Measurements from ENCODE around the gene ISLR.

The ISLR gene

DNA sequence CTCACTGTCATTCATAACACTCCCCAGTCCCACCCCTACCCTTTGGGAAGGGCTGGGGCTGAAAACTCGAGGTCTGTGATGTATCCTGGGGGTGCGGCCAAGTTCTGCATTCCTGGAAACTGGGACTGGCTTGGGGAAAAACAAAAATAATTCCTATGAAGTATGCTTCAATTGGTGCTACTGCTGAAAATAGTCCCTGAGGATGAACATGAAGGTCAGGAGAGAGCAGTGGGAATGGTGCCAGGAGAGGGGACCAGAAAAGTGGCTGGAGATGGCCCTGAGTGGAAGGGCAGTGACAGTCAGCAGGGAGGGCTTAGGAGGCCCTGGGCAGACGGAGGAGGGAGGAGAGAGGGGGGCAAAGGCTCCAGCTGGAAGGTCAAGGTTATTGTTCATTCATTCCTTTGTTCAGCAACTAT, 4.8 kb upstream of the ISLR start:
- no peak for DNase-seq (ENCODE audit: low read depth, low spot score)
- no peak overlapping the region for H3K4me3 ChIP-seq (ENCODE audit: low read length)

DNA sequence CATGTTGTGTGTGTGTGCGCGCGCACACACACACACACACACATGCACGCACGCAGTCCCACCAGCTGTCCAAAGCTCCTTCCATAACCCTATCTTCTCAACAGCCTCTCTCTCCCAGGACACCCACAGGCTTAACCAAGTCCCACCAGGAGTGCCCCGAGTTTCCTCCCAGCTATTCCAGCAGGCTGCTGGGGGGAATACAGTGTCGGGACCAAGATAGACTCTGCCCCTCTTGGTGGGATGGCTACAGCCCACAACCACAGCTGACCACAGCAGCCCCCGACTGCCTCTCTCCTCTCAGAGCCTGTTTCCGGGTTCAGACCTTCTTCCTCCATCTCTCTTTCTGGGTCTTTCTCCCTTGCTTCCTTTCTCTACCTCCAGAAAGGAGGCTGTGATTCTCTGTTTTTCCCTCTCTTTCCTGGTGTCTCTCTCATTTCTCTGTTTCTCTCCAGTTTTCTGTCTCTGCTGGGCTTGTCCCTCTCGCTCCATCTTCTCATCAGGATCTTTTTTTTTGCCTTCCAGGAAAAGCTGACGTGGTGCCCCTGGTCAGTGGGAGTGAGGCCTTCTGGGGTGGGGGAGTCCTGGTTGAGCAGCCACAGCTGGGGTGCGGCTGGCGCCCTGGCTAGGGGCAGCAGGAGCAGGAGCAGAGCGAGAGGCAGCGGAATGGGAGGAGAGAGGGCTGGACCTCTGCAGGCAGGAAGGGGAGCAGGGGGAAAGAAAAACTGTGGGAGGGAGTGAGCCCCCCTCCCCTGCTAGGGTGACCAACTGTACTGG, 3.3 kb upstream of the ISLR start:
- DNase-seq (ENCODE audit: low read depth, low spot score), result no peak
- no peak overlapping the region for H3K4me3 ChIP-seq (ENCODE audit: low read length)

DNA sequence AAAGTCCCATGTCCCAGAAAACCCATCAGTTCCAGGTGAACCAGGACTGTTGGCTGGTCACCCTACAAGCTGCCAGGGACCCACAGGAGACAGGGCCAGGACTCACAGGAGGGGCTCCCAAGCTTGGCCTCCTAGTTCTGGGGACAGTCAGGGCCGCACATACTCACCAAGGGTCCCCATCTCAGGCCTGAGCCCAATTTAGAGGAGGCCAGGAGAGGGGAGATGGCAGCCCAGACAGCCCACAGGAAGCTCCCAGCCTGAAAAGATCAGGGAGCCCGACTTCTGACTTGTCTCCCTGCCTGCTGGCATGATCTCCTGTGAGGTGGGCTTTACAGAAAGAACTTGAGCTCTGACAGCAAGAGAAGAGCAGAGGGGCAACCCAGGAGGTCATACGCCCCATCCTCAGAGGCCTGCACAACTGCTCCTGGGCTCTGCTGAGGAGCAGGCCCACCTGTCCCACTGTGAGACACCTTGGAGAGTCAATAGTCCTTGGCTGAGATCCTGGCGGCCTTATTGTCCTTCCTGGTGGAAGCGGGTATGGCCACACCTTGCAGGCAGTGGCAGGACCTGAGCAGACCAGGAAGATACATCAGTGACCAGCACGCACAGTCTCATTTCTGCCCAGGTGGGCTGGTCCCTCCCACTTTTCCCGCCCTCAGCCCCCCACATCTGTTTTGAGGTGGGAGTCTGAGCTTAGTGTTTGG, 2.5 kb upstream of the ISLR start:
- DNase-seq (ENCODE audit: low read depth, low spot score), result no peak
- no peak overlapping the region for H3K4me3 ChIP-seq (ENCODE audit: low read length)

DNA sequence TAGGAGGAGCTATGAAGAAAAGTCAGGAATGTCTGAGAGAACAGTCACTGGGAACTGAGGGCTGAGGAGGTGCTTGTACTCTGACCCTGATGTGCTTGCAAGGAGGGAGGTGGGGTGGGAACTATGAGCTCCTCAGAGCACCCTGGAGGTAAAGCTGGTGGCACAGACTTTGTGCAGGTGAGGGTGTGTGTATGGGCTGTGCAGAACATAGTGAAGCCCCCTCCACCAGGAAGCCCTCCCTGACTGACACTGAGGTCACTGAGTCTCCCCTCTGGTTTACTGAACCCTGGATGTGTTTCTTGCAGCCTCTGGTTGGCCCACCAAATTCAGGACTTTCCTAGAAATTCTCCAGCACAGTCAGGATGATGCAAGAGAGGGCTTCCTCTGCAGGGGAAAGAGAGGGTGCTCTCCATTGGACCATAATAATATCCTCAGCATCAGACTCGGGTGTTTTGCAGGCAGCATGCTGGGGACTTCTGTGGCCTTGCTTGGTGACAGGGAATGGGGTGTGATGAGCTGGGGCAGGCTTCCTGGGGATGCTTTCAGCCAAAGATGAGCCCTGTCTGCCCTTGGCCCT, 1.5 kb upstream of the ISLR start:
- no peak for DNase-seq (ENCODE audit: low read depth, low spot score)
- H3K4me3 ChIP-seq (ENCODE audit: low read length), result no peak overlapping the region

DNA sequence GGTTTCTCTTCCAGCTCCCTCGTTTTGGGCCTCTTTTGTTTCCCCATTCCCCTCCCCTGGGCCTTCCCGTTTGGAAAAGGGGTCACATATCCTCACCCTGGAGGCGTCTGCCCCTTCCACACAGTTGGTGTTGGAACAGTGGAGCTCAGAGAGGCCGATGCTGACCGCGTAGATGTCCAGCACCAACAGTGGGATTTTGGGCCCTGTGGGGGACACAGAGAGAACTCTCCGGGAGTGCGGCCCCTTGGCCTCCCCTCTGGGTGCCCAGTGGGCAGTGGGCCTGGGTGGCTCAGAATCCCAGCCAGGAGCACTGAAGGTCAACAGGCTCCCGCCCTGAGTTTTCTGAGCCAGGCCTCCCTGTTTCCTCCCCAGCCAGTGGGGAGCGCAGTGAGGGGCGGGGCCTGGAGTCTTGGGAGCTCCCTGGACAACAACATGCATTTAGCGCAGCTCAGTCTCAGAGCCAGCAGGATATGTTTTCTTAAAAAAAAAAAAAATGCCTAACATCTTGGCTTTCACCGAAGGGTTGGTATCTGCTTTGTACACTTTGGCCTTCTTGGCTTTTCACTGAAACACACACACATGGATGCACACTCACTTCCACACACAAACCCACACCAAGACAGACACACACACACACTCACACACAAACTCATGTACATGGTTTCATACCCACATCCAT, 670 bp upstream of the ISLR start:
- H3K4me3 ChIP-seq (ENCODE audit: low read length), result no peak overlapping the region
- DNase-seq (ENCODE audit: low read depth, low spot score), result no peak

DNA sequence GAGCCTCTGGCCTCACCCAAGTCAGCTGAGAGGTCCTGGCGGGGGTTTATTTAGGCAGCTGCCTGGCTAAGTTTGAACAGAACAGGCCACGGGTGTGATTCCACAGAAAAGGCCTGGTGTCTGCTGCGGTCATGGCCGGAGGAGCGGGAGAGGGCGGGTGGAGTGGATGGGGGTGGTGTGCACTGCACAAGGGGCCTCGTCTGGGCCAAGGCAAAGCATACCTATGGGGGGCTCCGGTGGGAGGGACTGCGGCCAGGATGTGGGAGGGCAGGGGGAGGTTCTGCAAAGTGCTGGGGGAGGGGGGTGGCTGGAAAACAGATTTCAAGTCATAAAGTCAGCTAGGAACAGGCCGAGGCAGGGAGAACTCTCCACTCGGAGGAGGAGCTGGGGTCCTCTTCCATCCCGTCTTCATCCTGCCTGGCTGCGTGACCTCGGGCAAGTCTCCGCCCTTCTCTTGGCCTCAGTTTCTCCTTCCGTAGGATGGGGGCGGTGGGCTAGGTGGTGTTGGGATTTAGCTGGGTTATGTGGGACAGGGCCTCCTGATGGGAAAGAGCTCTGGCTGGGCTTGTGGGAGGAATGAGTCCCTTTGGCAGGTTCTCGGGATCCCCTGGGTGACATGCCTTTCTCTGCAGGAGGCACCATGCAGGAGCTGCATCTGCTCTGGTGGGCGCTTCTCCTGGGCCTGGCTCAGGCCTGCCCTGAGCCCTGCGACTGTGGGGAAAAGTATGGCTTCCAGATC, 878 bp downstream of the ISLR start:
- no peak for DNase-seq (ENCODE audit: low read depth, low spot score)
- no peak overlapping the region for H3K4me3 ChIP-seq (ENCODE audit: low read length)

DNA sequence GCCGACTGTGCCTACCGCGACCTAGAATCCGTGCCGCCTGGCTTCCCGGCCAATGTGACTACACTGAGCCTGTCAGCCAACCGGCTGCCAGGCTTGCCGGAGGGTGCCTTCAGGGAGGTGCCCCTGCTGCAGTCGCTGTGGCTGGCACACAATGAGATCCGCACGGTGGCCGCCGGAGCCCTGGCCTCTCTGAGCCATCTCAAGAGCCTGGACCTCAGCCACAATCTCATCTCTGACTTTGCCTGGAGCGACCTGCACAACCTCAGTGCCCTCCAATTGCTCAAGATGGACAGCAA, 1.4 kb downstream of the ISLR start:
- DNase-seq (ENCODE audit: low read depth, low spot score), result no peak
- H3K4me3 ChIP-seq (ENCODE audit: low read length), result no peak overlapping the region

DNA sequence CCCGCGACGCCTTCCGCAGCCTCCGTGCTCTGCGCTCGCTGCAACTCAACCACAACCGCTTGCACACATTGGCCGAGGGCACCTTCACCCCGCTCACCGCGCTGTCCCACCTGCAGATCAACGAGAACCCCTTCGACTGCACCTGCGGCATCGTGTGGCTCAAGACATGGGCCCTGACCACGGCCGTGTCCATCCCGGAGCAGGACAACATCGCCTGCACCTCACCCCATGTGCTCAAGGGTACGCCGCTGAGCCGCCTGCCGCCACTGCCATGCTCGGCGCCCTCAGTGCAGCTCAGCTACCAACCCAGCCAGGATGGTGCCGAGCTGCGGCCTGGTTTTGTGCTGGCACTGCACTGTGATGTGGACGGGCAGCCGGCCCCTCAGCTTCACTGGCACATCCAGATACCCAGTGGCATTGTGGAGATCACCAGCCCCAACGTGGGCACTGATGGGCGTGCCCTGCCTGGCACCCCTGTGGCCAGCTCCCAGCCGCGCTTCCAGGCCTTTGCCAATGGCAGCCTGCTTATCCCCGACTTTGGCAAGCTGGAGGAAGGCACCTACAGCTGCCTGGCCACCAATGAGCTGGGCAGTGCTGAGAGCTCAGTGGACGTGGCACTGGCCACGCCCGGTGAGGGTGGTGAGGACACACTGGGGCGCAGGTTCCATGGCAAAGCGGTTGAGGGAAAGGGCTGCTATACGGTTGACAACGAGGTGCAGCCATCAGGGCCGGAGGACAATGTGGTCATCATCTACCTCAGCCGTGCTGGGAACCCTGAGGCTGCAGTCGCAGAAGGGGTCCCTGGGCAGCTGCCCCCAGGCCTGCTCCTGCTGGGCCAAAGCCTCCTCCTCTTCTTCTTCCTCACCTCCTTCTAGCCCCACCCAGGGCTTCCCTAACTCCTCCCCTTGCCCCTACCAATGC, 2.0 kb downstream of the ISLR start:
- no peak for DNase-seq (ENCODE audit: low read depth, low spot score)
- H3K4me3 ChIP-seq (ENCODE audit: low read length), result no peak overlapping the region

DNA sequence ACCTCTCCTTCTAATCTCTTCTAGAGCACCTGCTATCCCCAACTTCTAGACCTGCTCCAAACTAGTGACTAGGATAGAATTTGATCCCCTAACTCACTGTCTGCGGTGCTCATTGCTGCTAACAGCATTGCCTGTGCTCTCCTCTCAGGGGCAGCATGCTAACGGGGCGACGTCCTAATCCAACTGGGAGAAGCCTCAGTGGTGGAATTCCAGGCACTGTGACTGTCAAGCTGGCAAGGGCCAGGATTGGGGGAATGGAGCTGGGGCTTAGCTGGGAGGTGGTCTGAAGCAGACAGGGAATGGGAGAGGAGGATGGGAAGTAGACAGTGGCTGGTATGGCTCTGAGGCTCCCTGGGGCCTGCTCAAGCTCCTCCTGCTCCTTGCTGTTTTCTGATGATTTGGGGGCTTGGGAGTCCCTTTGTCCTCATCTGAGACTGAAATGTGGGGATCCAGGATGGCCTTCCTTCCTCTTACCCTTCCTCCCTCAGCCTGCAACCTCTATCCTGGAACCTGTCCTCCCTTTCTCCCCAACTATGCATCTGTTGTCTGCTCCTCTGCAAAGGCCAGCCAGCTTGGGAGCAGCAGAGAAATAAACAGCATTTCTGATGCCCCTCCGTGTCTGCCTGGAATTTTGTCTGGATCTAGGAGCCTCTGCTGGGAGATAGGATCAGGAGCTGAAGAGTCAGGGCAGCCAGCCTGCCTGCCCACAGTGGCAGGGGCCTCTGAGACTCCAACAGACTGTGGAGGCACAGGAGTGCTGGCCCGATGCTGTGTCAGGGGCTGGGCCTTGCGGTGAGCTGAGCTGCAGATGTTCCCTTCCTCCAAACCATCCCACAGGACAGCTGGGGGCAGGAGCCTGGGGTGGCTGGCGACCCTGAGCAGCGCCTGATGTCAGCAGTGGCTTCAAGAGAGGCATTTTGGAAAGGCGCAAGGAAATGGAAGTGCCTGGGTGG, 3.0 kb downstream of the ISLR start:
- no peak for DNase-seq (ENCODE audit: low read depth, low spot score)
- H3K4me3 ChIP-seq (ENCODE audit: low read length), result no peak overlapping the region

DNA sequence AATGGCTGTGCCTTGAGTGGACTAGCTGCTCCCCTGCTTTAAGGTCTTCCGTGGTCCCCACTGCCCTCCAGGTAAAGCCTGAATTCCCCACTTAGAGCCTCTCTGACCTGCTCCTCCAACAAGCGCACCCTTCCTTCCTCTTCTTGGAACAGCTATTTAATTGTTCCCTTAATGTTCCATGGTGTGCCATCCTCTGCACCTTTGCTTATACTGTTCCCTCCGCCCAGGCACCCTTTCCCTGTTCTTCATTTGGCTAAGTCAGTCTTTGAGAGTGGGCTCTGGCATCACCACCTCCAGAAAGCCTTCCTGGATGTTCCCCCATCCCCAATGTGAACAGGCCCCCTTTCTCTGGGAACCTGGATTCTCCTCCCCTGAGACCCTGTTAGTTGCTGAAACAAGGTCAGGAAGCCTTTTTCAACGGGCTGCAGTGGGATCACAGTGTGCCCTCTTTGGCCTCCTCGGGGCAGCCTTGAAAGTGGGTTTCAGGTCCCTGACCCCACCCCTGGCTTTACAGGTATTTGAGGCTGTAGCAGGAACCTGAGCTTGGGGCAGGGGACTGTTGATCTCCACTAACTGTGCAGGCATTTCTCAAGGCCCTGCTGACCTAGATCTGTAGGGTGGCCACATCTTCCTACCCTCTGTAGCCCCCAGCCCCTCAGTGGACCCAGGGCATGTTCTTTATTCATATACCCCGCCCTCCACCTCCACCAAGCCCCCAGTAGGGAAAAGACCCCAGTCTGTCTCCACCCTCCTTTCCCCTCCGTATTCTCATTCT, 5.0 kb downstream of the ISLR start:
- no peak overlapping the region for H3K4me3 ChIP-seq (ENCODE audit: low read length)
- no peak for DNase-seq (ENCODE audit: low read depth, low spot score)

DNA sequence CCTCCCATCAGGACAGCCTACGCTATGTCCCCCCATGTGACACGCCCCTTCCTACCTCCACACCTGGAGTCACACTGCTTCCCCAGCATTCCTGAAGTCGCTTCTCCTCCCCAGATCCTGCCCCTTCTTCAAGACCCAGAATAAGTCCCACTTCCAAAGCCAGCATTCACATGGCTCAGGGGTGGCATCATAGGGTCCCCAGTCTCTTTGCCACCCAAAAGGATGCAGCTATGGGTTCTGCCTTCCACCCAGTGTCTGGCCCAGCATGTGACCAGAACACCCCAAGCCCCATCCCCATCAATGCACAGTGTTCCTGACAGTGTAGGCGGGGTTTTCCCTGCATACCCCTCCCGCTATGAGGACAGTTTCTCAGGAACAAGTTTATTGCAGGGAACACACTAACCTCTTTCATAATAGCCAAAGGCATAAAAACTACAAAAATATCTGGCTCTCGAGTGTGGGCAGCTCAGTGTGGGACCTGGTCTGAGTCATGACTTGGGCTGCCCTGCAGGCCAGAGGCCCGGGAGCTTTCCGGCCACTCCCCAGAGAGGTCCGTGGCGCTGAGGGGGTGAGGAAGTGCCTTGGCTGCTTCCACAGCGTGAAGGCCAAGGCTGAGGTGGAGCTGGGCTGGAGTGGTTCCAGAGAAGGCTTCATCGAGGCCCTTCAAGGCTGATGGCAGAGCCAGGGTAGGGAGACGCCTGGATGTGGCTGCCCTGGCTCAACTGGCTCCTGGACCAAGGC, 5.8 kb downstream of the ISLR start:
- DNase-seq (ENCODE audit: low read depth, low spot score), result no peak
- H3K4me3 ChIP-seq (ENCODE audit: low read length), result no peak overlapping the region

DNA sequence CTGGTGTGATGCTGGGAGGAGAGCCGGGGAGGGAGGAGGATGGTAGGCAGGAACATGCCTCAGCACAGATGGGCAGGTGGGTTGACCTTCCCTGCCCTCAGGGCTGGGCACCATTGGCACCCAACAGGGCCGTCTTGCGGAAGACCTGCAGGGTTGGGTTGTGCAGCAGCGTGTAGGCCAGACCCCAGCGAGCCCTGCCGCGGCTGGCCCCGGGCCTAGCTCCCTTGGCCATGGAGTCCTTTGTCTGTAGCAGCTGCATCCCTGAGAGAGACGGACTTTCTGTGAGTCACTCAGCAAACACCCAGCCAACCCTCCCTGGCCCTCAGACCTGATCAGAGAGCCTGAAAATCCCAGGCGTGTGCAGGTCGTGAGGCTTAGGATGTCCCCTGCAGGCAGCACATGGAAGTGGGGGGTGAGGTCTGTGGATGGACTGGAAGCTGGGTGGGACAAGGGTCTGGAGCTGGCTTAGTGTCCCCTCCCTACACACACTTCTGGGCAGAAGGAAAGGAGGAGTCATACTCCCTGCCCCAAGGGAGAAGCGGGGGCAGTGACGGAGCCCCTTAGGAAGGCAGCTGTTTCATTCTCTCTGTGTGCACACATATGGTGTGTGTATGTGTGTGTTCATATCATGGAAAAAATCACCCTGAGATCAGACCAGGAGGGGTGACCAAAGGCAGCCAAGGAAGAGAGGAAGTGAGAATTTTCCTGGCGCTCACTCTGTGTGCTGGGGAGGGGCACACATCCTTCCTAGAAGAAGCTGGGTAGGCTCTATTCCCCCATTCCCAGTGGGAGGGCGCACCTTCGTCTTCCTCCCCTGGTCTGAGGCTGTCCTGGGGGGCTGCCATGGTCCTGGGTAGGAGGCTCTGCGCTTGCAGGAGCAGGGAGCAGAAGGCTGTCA, 6.7 kb downstream of the ISLR start:
- no peak for DNase-seq (ENCODE audit: low read depth, low spot score)
- H3K4me3 ChIP-seq (ENCODE audit: low read length), result no peak overlapping the region

DNA sequence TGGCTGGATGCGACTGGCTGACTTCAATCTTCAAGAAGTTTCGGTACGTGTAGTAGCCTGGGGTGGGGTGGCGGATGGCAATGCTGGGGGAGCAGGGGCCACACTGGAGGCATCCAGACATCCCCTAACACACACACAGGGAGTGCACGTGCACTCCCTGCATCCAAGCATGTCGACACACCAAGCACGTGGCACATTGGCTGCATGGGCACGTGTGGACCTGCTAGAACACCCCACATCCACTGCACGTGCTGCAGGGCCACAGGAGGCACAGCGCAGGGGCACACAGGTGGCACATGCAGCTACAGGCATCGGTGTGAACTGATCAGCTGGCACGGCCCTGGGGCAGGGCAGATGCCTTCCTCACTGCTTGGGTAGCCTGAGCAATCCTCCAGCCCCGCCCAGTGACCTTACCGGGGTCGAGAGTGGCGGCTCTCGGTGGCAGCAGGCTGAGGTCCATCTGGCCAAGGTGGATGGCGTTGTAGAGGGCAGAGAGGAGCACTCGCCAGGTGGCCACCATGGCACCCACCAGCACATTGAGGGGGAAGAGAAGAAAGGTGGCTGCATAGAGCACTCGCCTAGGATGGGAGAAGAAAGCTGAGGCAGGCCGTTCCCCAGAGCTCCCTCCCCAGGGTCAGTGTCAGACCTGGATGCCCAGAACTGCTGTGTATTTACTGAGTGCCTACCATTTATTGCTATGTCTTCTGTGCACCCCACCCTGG, 7.5 kb downstream of the ISLR start:
- H3K4me3 ChIP-seq (ENCODE audit: low read length), result no peak overlapping the region
- no peak for DNase-seq (ENCODE audit: low read depth, low spot score)

DNA sequence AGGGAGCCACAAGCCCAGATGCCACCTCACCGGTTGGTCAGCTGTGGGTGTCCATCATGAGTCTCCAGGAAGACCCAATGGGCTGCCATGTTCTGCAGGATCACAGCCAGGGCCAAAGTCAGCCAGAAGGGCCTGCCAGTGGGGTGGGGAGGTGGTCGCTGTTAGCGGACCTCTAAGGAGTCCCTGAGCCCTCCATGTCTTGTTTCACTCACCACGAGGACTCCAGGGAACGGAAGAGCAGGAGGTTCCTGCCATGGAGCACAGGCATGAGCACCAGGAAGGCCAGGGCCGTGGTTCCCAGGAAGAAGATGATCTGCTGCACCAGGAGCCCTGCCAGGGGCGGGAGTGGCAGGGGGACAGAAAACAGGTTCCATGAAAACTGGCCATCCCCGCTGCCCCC, 8.6 kb downstream of the ISLR start:
- no peak for DNase-seq (ENCODE audit: low read depth, low spot score)
- no peak overlapping the region for H3K4me3 ChIP-seq (ENCODE audit: low read length)

Measured in Jurkat, Clone E6-1 (cell line).